ENCODE data around the gene ZNF423.

GRCh38 chr16:49653173-49653570 lies 202.7 kb downstream of the ZNF423 start:
- TF ChIP-seq, protein P1, sequence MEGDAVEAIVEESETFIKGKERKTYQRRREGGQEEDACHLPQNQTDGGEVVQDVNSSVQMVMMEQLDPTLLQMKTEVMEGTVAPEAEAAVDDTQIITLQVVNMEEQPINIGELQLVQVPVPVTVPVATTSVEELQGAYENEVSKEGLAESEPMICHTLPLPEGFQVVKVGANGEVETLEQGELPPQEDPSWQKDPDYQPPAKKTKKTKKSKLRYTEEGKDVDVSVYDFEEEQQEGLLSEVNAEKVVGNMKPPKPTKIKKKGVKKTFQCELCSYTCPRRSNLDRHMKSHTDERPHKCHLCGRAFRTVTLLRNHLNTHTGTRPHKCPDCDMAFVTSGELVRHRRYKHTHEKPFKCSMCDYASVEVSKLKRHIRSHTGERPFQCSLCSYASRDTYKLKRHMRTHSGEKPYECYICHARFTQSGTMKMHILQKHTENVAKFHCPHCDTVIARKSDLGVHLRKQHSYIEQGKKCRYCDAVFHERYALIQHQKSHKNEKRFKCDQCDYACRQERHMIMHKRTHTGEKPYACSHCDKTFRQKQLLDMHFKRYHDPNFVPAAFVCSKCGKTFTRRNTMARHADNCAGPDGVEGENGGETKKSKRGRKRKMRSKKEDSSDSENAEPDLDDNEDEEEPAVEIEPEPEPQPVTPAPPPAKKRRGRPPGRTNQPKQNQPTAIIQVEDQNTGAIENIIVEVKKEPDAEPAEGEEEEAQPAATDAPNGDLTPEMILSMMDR (conservative IDR thresholded peaks at IDR 0.05; ENCODE audit: low read depth in 2 of 2): no peak
- TF ChIP-seq EZH2phosphoT487 (IDR thresholded peaks at IDR 0.05; ENCODE audit: unreplicated experiment): no peak
- no peak for TF ChIP-seq REST (IDR thresholded peaks at IDR 0.05; ENCODE audit: unreplicated experiment)
- TF ChIP-seq CREB1 (CRISPR knock-in tag; IDR thresholded peaks at IDR 0.05; ENCODE audit: low read depth): no peak
- no peak for TF ChIP-seq POLR2AphosphoS5 (IDR thresholded peaks at IDR 0.05; ENCODE audit: low read depth)
- no peak for TF ChIP-seq EZH2 (IDR thresholded peaks at IDR 0.05; ENCODE audit: low read depth, unreplicated experiment)
- TF ChIP-seq ZNF331 (CRISPR knock-in tag; IDR thresholded peaks at IDR 0.05; ENCODE audit: low read depth): no peak
- TF ChIP-seq JUNB (IDR thresholded peaks at IDR 0.05; ENCODE audit: unreplicated experiment): no peak
- TF ChIP-seq ZNF114 (CRISPR knock-in tag; IDR thresholded peaks at IDR 0.05): no peak
- TF ChIP-seq NANOG (IDR thresholded peaks at IDR 0.05; ENCODE audit: borderline replicate concordance): no peak
- no peak for TF ChIP-seq STAT1 (IDR thresholded peaks at IDR 0.05; ENCODE audit: unreplicated experiment)
- TF ChIP-seq, protein P2, sequence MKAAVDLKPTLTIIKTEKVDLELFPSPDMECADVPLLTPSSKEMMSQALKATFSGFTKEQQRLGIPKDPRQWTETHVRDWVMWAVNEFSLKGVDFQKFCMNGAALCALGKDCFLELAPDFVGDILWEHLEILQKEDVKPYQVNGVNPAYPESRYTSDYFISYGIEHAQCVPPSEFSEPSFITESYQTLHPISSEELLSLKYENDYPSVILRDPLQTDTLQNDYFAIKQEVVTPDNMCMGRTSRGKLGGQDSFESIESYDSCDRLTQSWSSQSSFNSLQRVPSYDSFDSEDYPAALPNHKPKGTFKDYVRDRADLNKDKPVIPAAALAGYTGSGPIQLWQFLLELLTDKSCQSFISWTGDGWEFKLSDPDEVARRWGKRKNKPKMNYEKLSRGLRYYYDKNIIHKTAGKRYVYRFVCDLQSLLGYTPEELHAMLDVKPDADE (IDR thresholded peaks at IDR 0.05): no peak
- TF ChIP-seq ZNF462 (CRISPR knock-in tag; IDR thresholded peaks at IDR 0.05): no peak
